HK-2 (cell line): ENCODE results near the gene EVL.

Source experiments
- DNase-seq: peaks from one replicate; pipeline ENCODE4 v3.0.0-alpha.2; 2018; ENCODE audit not compliant: unreplicated experiment

The EVL gene

GRCh38 chr14:100109594-100109955 lies 44.4 kb downstream of the EVL start:
- no peak for DNase-seq

DNA sequence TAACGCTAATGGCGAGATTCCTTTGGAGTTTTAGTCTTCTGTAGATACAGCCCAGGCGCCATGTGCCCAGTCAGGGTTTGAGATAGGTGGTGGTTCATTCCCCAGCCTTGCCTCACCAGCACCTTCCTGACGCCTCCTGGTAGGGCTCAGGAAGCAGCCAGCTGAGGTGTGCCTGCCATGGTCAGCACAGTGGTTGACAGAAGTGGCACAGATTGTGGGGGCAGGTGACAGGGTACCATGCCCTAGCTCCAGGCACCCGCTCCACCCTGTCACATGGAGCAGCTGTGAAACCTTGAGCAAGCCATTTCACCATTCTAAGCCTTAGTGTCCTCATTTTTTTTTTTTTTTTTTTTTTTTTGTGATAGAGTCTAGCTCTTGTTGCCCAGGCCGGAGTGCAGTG lies 45.6 kb downstream of the EVL start:
- DNase-seq, result no peak

DNA sequence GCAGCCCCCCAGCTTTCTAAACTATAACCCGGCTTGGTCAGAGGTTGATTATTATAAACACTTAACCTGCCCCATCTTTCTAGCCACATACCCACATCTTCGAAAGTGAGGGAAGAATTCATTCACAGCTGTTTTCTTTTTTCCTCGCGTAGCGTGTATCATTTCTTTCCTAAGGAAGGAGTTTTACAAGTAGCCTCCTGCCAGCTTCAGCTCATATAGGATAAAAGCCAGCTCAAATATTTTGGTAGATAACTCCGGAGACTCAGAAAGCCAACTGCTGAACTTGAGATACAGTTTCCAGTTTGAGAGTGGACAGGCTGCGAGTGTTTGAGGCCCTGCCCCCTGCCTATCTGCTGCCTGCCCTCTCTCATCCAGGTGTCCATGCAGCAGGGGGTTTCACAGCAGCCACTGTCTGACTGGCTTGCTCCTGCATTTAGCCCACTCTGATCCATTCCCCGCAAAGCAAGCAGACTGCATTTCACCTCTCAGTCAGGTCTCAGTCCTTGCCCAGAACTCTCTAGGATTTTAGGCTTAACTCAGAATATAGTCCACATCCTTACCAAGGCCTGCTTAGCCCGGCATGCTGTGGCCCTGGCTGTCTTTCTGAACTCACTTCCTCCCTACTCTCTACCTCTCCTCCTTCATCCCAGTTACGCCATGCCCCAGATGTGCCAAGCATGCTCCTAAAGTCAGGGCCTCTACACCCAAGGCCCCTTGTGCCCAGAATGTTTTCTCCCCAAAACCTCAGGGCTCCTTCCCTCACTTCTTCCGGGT lies 46.9 kb downstream of the EVL start:
- DNase-seq, result no peak

DNA sequence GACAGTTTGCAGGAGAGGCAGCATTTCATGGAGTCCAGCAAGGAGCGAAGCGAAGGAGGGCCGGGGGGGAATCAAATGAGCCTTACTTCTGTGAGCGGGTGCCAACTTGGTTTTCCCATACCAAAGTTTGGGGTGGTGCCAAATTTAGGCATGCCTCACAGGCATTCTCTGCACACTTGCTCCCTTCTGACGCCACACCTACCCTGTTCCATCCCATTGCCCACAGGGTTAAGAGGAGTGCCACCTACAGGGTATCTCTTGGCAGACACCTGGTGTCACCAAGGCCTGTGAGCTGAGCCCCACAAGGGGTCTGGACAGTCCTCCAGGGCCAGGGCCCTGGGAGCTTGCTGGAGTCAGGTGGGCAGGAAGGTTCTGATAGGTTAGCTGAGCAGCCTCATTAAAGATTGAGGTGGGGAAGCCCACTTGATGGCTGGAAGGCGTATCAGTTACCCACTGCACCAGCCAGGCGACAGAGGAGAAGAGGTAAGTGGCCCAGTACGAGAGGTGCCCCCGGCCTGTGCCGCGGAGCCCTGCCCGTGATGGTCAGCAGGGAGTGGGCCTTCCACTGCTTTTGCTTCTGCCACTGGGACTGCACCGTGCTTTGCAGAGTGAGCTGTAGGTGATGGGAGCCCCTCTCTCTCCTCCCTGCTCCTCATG lies 49.0 kb downstream of the EVL start:
- no peak for DNase-seq

GRCh38 chr14:100115236-100115635 lies 50.0 kb downstream of the EVL start:
- DNase-seq, result no peak

DNA sequence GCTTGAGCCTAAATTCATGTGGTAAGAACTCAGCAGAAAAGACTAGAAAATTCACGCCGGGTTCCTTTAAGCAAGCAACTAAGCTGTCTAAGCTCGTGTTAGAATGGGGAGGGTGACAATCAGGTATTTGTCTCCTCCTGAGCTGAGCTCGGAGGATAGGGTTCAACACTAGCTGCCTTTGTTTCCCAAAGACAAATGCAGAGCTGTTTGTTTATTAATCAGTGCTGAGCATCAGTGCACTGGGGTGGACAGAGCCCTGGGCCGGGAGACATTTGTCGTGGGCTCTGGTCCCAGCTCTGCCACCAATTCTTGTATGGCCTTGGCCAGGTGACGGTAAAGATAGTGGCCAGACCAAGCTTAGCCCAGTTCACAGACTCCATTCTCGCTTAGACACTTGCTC lies 50.5 kb downstream of the EVL start:
- DNase-seq, result no peak

DNA sequence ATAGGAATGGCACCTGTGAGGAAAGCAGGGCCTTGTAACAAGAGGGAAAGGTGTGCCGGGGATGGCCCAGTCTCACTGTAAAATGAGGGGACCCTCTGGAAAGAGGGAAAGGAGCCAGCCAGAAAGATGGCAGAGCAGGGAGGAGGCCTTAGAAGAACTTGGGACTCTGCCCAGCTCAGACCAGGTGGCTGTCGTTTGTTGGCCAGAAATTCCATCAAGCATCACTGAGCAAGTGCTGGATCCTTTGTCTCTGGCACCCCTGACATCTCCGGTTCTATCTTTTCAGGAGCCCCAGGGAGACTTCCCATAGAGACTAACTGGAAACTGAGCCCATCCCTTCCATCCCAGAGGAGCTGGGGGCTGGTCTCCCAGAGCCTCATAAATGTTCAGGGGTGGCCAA lies 50.9 kb downstream of the EVL start:
- no peak for DNase-seq

- DNase-seq, result no peak
Measured at GRCh38 chr14:100117026-100117425, 51.8 kb downstream of the EVL start.

DNA sequence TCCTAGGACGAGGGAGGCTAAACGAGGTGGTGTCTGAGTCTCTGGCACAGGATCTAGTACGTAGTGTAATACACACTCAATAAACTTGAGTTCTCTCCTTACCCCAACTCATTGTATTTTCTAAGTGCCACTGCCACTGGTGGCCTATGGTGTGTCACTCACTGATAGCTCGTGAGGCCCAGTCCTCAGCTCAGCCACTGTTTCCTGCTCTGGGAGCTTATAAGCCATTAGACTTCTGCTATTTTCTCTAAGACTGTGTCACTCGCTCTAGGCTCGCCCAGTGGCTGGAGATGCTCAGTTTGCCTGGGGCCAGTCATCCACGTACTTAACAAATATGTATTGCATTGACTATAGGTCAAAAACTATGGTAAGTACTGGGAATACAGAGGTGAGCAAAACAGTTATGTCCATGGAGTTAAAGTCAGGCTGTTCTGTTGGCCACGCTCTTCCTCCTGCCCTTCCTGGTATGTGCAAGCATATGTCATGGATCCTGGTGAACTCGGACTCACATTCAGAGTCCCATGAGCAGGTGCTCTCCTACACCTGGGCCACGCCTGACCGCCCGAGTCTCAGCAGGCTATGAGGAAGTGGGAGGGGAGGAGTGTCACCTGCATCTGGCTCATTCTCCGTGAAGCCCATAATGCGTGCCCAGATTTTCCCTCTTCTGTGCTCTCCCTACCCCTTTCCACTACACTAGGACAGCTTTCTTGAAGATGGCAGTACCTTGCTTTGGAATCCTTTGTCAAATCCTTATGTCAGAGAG lies 52.6 kb downstream of the EVL start:
- no peak for DNase-seq

- no peak for DNase-seq
Measured at GRCh38 chr14:100118396-100119011, 53.3 kb downstream of the EVL start.

GRCh38 chr14:100119251-100119650 lies 54.0 kb downstream of the EVL start:
- no peak for DNase-seq

GRCh38 chr14:100120522-100121269 lies 55.5 kb downstream of the EVL start:
- no peak for DNase-seq

GRCh38 chr14:100121643-100122480 lies 56.6 kb downstream of the EVL start:
- no peak for DNase-seq

DNA sequence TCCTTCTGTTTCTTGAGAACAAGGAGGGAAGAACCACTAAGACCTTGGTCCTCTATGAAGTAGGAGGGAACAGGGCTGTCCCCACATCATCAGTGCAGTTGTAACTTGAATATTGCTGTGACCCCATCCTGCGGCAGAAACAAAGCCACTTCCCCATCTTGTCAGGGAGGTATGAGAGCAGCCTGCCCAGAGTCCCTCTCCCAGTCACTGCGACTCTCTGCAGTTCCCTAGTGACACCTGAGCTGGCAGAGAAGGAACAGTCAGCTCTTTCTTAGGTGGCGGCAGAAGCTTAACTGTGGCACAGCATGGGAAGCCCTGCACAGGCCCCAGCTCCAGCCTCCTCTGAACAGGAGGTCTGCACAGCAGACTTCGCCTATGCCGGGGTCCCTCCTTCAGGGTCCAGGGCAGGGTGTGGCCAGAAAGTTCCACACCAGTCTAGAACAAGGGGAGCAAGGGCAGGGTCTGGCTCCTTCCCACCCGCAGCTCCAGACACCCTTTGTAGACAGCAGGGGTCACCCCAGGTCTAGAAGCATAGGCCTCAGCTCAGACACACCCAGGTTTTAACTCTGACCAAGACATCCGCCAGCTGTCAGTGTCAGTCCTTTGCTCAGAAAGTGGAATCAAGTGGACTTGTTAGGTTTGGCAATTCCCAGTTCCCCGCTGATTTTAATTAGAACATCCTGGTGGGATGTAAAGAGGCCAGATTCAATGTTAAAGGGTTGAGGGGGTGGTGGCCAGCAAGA lies 57.4 kb downstream of the EVL start:
- DNase-seq, result no peak

GRCh38 chr14:100123618-100124017 lies 58.4 kb downstream of the EVL start:
- DNase-seq, result no peak

DNA sequence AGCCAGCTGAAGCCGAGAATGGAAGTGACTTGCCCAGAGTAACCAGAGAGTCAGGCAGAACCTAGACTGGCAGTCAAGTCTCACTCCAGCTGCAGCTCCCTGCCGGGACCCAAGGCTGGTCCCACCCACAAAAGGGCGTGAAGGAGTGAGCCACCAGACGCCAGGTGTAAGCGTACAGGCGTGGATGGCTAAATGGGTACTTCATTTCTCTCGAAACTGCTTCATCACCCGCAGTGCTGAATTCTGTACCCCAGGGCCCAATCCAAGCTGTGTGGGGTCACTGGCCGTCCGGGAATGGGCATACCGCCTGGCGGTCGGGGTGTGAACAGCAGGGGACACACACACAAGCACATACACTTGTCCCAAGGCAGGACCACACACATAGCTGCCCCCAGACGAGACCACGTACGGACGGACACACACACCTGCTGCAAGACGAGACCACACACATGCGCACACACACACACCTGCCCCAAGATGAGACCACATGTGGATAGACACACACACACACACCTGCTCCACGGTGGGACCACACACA lies 59.4 kb downstream of the EVL start:
- no peak for DNase-seq

- DNase-seq, result no peak
Measured at GRCh38 chr14:100126401-100126800, 61.2 kb downstream of the EVL start.

DNA sequence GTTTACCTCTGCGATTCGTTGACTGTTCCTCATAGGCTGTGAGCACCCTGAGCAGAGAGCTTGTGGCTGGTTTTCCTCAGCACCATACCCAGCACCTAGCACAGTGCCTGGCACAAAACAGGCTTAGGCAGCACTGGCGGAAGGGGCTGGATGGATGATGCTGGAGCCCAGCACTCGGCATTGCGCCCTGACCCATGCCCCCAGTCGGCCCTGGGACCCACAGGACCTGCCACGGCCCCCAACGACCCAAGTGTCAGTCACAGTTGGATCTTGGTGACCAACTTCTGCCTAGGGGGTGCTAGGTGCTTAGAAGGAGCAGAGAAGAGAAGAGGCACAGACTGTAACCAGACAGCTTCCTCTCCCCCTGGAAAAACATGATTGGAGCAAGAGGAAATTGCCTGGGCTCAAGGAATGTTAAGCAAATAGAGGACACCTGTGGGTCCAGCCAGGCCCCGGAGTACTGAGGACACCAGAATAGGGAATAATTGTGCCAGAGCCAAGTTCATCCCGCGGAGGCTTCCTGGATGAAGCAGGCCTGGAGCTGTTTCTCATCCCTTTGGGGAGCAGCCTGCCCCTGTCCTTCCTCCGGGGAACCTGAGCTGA lies 62.7 kb downstream of the EVL start:
- no peak for DNase-seq

DNA sequence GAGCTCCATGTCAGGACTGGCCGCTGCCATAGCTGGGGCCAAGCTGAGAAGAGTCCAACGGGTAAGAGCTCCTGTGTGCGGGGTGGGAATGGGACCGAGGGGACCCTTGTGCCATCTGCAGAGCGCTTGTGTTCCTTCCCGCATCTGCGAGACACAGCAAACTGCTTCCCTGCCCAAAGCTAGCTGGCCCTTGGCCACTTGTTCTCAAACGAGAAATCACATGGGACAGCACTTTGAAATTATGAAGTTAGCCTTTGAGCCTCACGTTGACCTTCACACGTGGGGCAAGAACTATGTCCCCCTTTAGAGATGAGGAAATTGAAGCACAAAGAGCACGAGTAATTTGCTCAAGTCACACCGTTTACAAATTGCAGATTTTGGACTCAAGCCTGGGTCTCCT lies 63.5 kb downstream of the EVL start:
- no peak for DNase-seq
